Stimulated activated CD8-positive, alpha-beta memory T cell treated with anti-CD3 and anti-CD28 coated beads, Interleukin-12 subunit alpha, Interleukin-12 subunit beta, amount 100 ng/mL, for 4 hours (primary cell): Measurements from ENCODE around the gene ACKR2.
A peak's percentile ranks its signal among the peaks of the same experiment; 100 is the strongest.

ENCODE experiments used
- DNase-seq: peaks from one replicate; pipeline ENCODE4 v3.0.0-alpha.2; 2020; ENCODE audit warnings: low read depth

Gene ACKR2, protein sequence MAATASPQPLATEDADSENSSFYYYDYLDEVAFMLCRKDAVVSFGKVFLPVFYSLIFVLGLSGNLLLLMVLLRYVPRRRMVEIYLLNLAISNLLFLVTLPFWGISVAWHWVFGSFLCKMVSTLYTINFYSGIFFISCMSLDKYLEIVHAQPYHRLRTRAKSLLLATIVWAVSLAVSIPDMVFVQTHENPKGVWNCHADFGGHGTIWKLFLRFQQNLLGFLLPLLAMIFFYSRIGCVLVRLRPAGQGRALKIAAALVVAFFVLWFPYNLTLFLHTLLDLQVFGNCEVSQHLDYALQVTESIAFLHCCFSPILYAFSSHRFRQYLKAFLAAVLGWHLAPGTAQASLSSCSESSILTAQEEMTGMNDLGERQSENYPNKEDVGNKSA

DNA sequence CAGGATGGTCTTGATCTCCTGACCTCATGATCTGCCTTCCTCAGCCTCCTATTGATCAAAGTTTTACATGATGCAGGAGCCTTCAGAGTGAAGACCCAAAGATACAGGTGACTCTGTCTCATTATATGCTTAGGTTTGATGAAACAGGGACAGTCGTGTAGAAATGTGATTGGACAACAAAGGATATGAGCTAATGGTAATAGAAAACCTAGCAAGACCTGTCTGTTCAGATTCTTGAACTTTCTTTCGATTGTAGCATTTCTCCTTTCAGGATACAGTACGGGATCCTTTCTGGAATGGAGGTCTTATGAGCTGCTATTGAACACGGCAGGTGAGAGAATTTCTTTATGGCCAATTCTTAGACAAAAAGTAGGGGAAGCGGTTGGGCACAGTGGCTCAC lies at the start of gene ACKR2:
ACKR2 (plus strand) TSS at position 244 of the 400 bp plus-strand sequence. CDS start 55,058 bp downstream, outside the sequence.
- no peak for DNase-seq

- DNase-seq, result no peak
Measured at GRCh38 chr3:42762046-42762724, 47.1 kb upstream of the ACKR2 start.

DNA sequence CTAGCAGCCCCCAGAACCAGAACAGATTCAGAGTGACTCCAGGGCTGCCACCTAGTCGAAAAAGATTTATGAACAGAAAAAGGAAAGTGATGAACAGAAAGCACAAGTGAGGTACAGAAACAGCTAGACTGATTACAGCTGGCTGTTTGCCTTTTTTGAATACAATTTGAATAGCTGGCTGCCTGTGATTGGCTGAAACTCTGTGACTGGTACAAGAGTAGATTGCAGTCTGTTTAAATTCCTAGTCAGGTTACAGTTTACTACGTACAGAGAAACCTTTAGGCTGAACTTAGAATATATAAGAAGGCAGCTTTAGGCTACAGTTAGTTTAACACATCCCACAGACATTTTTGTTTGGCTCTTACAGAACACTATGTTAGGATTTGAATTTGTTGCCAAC lies 46.2 kb upstream of the ACKR2 start:
- DNase-seq, result no peak

- DNase-seq, result no peak
Measured at GRCh38 chr3:42764115-42764514, 45.1 kb upstream of the ACKR2 start.

- DNase-seq, result no peak
Measured at GRCh38 chr3:42764561-42765295, 44.5 kb upstream of the ACKR2 start.

DNA sequence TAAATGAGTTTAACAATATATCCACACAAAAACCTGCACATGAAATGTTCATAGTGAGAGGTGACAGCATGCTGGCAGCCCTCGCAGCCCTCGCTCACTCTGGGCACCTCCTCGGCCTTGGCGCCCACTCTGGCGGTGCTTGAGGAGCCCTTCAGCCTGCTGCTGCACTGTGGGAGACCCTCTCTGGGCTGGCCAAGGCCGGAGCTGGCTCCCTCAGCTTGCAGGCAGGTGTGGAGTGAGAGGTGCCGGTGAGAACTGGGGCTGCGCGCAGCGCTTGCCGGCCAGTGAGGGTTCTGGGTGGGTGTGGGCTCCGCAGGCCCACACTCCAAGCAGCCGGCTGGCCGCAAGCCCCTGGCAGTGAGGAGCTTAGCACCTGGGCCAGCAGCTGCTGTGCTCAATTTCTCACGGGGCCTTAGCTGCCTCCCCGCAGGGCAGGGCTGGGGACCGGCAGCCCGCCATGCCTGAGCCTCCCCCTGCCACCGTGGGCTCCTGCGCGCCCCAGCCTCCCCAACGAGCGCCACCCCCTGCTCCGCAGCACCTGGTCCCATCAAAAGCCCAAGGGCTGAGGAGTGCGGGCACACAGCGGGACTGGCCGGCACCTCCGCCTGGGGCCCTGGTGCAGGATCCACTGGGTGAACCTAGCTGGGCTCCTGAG lies 39.6 kb upstream of the ACKR2 start:
- DNase-seq, result no peak

DNA sequence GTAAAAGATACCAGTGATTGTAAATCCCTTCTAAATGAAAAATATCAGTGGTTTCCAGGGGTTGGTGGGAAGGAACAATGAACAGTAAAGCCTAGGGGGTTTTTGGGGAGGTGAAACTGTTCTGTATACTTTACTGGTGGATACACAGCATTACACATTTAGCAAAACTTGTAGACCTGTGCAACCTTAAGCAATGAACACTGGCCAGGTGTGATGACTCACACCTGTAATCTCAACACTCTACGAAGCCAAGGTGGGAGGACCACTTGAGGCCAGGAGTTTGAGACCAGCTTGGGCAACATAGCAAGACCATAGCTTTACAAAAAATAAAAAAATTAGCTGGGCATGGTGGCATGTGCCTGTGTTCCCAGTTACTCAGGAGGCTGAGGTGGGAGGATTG lies 38.0 kb upstream of the ACKR2 start:
- no peak for DNase-seq

- peak; percentile 82 for DNase-seq
Measured at GRCh38 chr3:42772670-42773408, 36.4 kb upstream of the ACKR2 start, which contains the start of gene CCDC13. Gene CCDC13 (minus strand): TSS chr3:42773253. CDS start chr3:42758345, 14,908 bp downstream.

GRCh38 chr3:42773409-42773751 lies 35.9 kb upstream of the ACKR2 start:
- no peak for DNase-seq

DNA sequence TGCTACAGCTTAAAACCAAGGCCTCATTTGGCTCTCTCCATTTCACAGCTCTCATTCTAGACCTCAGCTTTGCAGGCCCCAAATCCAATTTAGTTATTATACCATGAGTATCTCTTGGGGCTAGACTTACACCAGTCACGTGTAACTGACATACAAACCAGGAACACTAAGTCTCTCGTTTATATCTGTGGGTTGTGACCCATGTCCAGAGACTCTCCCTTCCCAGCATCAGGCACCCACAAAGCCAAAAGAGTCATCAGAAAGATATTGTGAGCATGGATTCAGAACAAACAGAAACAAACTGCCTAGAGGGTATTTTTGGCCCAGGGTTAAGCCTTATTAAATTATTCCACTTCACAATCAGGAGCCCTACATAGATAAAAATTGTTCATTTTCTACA lies 30.6 kb upstream of the ACKR2 start:
- DNase-seq, result no peak

GRCh38 chr3:42780398-42780797 lies 28.8 kb upstream of the ACKR2 start:
- no peak for DNase-seq

DNA sequence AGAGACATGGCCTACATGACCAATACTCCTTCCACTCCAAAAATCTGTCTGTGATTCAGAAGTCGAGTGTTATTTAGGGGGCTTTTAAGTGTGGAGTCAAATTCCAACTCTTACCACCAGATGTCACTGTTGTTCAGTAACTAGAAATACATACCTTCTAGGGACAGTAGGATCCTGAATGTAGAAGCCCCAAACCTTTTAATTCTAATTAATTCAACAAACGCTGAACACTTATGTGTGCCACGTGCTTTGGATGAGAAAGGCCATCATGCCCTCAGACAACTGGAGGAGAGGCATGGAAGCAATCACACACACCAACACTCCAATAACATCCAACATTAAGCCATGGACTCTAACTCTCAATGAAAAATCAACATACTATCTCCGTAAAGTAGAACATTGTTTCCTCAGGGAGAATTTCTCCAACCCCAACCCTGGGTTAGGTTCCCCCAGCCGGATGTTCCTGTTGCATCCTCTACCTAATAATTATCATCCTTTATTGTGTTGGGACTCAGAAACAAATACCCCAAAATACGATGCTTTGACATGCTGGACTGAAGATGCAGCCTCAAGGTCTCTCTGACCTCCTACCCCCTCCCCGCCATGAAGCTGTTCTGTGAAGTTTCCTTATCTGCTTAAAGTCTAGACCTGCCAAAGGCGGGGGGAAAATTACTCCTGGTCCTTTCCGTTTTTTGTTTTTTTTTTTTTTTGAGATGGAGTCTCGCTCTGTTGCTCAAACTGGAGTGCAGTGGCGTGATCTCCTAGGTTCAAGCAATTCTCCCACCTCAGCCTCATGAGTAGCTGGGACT lies 28.1 kb upstream of the ACKR2 start:
- DNase-seq, result no peak

- no peak for DNase-seq
Measured at GRCh38 chr3:42786212-42786611, 23.0 kb upstream of the ACKR2 start.

DNA sequence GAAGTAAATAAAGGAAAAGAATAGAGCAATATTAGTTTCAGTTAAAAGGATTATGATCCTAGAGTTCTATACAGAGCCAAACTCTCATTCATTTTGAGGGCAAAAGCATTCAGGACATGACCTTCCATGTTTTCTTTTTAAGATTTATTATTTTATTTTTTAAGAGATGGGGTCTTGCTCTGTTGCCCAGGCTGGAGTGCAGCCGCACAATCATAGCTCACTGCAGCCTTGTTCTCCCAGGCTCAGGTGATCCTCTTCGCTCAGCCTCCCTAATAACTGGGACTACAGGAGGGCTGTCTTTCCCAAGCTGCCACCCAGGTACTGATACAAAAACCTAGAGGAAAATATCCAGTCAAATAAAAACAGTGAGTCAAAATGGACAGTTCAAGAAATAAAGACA lies 22.6 kb upstream of the ACKR2 start:
- no peak for DNase-seq

GRCh38 chr3:42790714-42791229 lies 18.5 kb upstream of the ACKR2 start:
- DNase-seq, result no peak

DNA sequence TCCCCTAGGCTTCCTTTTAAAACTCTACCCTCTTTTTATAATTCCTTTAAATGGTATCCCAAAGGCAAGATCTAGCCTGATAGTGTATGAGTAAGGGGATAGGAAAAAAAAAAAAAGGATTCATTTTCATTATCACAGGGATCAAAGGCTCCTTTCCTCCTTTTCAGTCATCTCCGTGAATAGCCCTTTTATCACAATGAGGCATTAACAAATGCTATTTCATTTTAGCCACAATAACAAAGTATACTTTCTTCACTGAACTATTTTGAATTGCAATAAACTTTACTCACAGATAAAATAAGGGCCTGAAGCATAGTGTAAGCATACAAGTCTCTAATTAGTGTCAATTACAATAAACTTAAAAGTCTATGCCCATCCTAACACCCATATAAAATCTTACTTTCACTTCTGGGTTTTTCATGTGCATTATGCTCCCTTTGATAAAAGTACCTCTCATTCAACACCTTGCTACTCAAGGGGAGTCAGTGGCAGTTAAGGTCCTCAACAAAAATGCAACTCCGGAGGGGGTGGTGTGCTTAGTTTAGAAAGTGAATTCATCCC lies 13.5 kb upstream of the ACKR2 start:
- DNase-seq, result no peak

DNA sequence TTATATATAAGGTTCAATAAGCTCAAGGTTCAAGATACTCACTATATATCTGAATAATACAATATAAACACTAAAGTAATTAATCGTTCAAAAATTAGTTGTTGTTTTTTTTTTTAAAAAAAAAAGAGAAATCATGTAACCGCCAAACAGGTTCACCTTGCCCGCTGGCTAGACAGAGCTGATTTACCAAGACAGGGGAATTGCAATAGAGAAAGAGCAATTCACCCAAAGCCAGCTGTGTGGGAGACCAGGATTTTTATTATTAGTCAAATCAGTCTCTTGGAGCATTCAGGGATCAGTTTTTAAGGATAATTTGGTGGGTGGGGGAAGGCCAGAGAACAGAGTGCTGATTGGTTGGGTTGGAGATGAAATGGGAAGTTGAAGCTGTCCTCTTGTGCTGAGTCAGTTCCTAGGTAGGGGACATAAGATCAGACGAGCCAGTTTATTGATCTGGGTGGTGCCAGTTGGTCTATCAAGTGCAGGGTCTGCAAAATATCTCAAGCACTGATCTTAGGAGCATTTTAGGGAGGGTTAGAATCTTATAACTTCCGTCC lies 12.8 kb upstream of the ACKR2 start:
- DNase-seq, result no peak

GRCh38 chr3:42799376-42799775 lies 9.9 kb upstream of the ACKR2 start:
- no peak for DNase-seq

DNA sequence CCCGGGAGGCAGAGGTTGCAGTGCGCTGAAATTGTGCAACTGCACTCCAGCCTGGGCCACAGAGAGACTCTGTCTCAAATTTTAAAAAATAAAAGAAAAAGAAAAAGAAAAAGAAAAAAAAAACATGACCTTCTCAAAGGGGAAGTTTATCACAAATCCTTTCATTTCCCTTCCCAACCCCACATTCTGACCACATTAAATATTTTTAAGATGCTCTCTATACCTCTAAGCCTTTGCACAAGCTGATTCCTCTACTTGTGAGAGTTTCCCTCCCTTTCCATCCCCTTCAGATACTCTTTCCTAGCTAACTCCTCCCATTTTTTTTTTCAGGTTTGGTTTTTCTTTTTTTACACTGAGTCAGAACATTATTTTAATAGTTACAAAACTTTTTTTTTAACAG lies 9.0 kb upstream of the ACKR2 start:
- DNase-seq, result no peak

DNA sequence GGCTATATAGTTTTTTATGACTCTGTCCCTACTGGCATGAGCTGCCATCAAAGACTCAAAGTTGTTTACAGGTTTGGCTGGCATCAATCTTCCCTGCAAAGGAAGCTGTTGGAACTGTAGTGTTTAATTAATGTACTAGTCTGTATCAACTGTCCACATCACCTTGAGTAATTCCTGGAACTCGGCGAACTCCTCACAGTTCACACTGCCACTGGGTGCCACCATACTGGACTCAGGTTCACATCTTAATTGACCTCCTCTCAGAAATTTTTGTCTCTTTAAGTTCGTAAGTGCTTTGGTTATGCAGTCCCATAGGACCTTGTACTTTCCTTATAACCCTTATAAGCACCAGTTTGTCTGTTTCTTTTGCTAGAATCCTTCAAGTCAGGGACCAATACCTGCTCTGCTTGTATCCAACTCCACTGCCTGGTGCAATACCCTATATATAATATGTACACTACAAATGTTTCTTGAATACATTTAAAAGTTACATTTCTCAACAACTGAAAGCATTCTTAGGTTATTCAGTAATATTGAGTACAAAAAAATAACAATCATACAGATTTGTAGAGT lies 8.1 kb upstream of the ACKR2 start:
- DNase-seq, result no peak
